ENCODE measurements around the gene VPS13A. TPM values are rescaled to one million over a fixed set of nuclear protein-coding genes. Genes with fewer than 3 reads are reported as not detected.

The VPS13A gene
- 23.2 and 25.0 TPM in 2 replicates for total RNA-seq

GRCh38 chr9:77177143-77177893, at the start of gene VPS13A:
Gene VPS13A, plus strand, starts transcription at chr9:77177534. Its CDS starts 171 bp downstream, at chr9:77177705.

Other genes starting within 250 kb of the VPS13A start
- not detected in 2 replicates for gene FOXB2, start 157.9 kb upstream of the VPS13A start, total RNA-seq